Naive B cell (primary cell): ENCODE results near the gene MRPS16. TPM values are rescaled to one million over a fixed set of nuclear protein-coding genes. Genes with fewer than 3 reads are reported as not detected.

ENCODE experiments used
- ATAC-seq, 2 donors: fragments of 150-1000 bp; cut with Tn5 transposase; 2 replicates each; pipeline ENCODE4 v1.10.0; 2021; ENCODE audit warnings: low read depth in 2 of 2, mild to moderate bottlenecking in 2 of 2, moderate library complexity in 2 of 2
- DNase-seq: peaks from one replicate; pipeline ENCODE4 v3.0.0; 2022
- H3K27ac Mint-ChIP-seq, 6 donors: one replicate each; pipeline ENCODE4 v1.8.0; 2020 to 2022; ENCODE audit warnings: mild to moderate bottlenecking in 6 of 6, mixed read lengths in 6 of 6, moderate library complexity in 5 of 6, inconsistent platforms in 2 of 6
- H3K27me3 Mint-ChIP-seq, 3 donors: one replicate each; pipeline ENCODE4 v1.8.0; 2021 to 2022; ENCODE audit warnings: mixed read lengths in 3 of 3, mild to moderate bottlenecking in 1 of 3
- H3K36me3 Mint-ChIP-seq, 2 donors: one replicate each; pipeline ENCODE4 v1.8.0; 2020 to 2022; ENCODE audit warnings: mixed read lengths in 2 of 2, inconsistent platforms in 1 of 2, mild to moderate bottlenecking in 1 of 2
- H3K4me1 Mint-ChIP-seq, 3 donors: one replicate each; pipeline ENCODE4 v1.8.0; 2020 to 2022; ENCODE audit warnings: mixed read lengths in 3 of 3, inconsistent platforms in 1 of 3, mild to moderate bottlenecking in 1 of 3, moderate library complexity in 1 of 3
- H3K4me3 Mint-ChIP-seq, 8 donors: one replicate each; pipeline ENCODE4 v1.8.0; 2020 to 2022; ENCODE audit warnings: mild to moderate bottlenecking in 8 of 8, mixed read lengths in 8 of 8, moderate library complexity in 8 of 8, inconsistent platforms in 2 of 8
- H3K9me3 Mint-ChIP-seq, 7 donors: one replicate each; pipeline ENCODE4 v1.8.0; 2020 to 2022; ENCODE audit warnings: mixed read lengths in 7 of 7, mild to moderate bottlenecking in 5 of 7, inconsistent platforms in 2 of 7, moderate library complexity in 1 of 7
- polyA plus RNA-seq, 6 donors: library from polyadenylated mRNA; unstranded; fragments of 300-500 nt; fragmentation: Illumina TruSeq; gene quantifications; one replicate each; pipeline ENCODE4 v1.2.3, GENCODE V29; 2021; ENCODE audit warnings: low read depth in 6 of 6

Gene MRPS16
- polyA plus RNA-seq, 6 donors from 2014 or later = 80.9 to 120 (median 99.7) TPM

DNA sequence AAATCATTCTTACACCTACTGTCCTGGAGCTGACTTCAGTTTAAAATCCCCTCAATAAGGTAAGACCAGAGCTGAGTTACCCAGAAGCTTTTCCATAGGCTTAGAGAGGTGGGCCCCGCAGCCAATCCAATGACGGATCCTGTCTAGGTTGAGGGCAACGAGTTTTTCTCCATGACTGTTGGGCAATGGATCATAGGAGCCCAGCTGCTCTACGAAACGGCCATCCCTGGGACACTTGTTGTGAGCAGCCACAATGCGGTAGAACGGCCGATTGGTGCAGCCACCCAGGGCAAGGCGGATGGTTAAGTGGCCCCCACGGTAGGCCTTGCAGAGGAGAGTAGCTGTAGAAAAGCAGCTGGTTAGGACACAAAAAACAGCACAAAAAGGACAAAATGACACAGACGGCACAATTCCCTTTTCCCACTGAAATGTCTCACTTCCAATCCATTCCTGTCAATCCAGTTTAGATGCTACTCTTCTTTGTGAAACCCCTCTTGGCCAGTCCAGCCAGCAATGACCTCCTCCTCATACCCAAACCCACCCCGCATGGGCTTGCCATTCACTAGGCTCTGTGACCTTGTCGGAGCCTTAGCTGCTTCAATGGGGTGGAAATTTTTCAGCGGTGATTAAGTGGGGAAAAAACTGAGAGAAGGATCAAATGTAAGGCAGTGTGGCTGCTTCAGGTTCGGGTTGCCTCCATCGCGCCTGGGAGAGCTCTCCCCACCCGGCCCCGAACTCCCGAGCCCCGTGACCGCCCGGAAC, 580 bp downstream of the MRPS16 start:
- no peak for DNase-seq
- peak in 1 of 2 donors; percentile 46 for ATAC-seq
- Mint-ChIP-seq H3K4me3 (peak overlapping the region; percentile 96 to 99 (median 98)), H3K4me1 (peaks cover 10 to 52% (median 38%) of the 10 kb centered on the region in 3 donors), H3K9me3 (no peaks in the 10 kb centered on the region), H3K36me3 (no peaks in the 10 kb centered on the region), H3K27me3 (no peaks in the 10 kb centered on the region), H3K27ac (peak overlapping the region; percentile 89 to 98 (median 96))

DNA sequence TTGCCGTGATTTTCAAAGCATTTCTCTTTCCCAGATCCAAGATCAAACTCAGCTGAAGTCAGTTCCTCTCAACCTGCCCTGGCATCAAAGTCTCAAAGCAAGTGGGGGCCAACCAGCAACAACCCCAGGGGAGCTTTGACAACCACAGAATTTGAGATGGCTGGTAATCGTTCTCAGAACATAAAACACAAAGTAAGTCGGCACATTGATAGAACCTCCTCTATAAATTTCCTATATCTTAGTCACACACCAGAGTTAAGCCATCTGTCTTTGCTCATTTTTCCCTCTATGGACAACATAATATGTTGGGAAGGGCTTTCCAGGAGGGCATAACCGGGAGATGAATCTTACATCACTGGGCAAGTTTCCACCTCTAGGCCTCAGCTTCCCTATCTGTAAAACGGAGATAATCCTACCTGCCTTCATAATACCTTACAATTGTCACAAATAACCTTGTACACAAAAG, 4.2 kb downstream of the MRPS16 start:
- H3K4me1 Mint-ChIP-seq = peaks cover 15 to 82% (median 53%) of the 10 kb centered on the region in 3 donors
- DNase-seq (no peak), ATAC-seq (no peak)
- H3K36me3 Mint-ChIP-seq = peaks cover 0 to 3% of the 10 kb centered on the region in 2 donors
- no peaks in the 10 kb centered on the region for H3K27me3 Mint-ChIP-seq
- H3K9me3 Mint-ChIP-seq = no peaks in the 10 kb centered on the region
- peak overlapping the region in 6 of 8 donors; percentile 22 to 96 (median 95) for H3K4me3 Mint-ChIP-seq
- H3K27ac Mint-ChIP-seq = peak overlapping the region; percentile 12 to 93 (median 82)

DNA sequence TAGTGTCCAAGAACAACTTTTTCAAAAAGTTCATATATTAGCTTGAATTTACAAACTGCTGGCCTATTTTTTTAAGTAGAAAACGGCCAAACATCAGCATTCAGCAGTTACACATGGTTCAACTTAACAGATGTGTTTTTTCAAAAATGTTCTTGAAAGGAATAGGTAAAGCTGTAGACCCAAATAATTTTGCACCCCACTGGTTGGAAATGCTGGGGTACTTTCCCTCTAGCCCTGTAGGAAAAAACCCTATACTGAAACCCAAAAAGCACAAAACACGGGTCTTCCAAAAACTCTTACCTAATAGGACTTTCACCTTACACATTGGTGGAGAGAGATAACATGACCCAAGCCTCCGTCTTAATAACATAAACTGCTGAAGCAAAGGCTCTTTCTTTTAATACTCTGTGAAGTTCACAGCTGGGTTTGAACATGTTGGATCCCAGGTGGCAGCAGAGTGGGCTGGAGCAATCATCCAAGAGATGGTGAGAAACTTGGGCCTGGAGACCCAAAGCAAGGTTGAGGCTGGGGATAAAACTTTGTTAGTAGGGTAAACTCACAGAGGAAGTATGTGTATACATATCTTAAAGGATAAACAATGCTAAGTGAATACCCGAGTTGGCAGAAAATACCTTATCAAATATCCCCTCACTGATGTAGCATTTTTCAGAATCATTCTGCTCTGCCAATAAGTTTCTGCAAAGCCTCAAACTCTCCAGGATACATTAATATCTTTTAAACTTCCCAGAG, 4.8 kb downstream of the MRPS16 start:
- DNase-seq (no peak), ATAC-seq (no peak)
- peak overlapping the region; percentile 88 to 98 (median 96) for H3K27ac Mint-ChIP-seq
- peak overlapping the region; percentile 90 to 99 (median 96) for H3K4me3 Mint-ChIP-seq
- H3K27me3 Mint-ChIP-seq = no peaks in the 10 kb centered on the region
- peaks cover 15 to 76% (median 50%) of the 10 kb centered on the region in 3 donors for H3K4me1 Mint-ChIP-seq
- H3K36me3 Mint-ChIP-seq = peaks cover 0 to 5% of the 10 kb centered on the region in 2 donors
- H3K9me3 Mint-ChIP-seq = no peaks in the 10 kb centered on the region

DNA sequence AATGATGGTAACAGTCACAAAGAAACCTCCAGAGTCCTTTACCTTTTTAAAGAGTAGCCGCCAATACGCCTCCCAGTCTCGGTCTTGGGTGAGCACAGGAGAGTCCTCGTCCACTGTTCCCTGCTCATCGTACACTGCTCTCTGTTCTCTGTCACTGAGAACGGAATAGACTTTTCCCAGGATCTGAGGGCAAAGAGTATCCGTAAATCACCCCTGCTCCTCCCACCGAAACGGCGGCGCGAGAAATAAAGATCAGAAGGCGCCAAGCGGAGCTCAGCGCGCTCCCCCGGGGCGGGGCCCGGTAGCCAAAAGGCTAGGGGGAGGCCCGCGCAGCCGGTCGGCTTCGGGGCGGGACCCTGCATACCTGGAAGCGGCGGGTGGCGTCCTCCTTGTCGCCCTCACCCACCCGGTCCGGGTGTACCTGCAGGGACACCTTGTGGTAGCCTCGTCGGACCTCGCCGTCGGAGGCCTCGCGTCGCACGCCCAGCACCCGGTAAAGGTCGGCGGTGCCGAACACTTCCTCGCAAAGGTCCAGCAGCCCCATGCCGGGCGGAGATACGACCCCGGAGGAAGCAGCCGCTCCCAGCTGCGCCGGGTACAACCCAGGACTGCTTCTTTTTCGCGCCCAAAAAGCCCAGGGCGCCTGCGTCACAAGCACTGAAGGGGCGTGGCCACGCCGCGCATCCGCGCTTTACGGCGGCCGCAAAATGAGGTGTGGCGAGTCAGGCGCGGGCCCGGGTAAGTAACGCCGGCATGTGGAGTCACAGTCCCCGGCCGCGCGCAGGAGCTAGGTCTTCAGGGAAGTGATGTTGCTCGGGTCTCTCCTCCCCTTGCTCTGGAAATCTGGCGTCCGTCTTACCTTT, 5.6 kb downstream of the MRPS16 start, which contains the start of gene DNAJC9:
DNAJC9 (minus strand) TSS at position 610 of the 863 bp plus-strand sequence; CDS start at position 544, 66 bp downstream.
- Mint-ChIP-seq H3K36me3 (peaks cover 0 to 5% of the 10 kb centered on the region in 2 donors), H3K9me3 (no peaks in the 10 kb centered on the region), H3K4me3 (peak within 1 kb of the TSS; percentile 90 to 99 (median 96)), H3K27me3 (no peaks in the 10 kb centered on the region), H3K4me1 (peaks cover 12 to 70% (median 44%) of the 10 kb centered on the region in 3 donors), H3K27ac (peak within 1 kb of the TSS; percentile 88 to 98 (median 96))
- DNase-seq (peak; percentile 95), ATAC-seq (peak; percentile 81 to 85)

DNA sequence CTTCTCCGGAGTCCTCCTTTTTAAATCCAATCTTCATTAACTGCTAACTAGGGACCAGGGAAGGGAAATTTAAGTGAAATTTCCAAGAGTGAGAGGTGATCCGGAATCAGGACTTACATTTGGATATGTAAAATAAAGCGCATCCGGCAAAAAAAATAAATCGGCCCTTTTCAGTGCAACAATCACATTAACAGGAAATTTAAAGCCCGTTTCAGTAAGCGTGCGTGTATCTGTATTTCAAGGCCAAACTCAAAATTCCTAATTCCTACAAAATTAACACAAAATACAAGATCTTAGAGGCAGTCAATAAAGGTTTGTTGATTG, 6.2 kb downstream of the MRPS16 start:
- Mint-ChIP-seq H3K36me3 (peaks cover 0 to 5% of the 10 kb centered on the region in 2 donors), H3K4me1 (peaks cover 10 to 64% (median 39%) of the 10 kb centered on the region in 3 donors), H3K9me3 (no peaks in the 10 kb centered on the region), H3K4me3 (peak overlapping the region; percentile 90 to 99 (median 96)), H3K27me3 (no peaks in the 10 kb centered on the region), H3K27ac (peak overlapping the region; percentile 88 to 98 (median 96))
- no peak for DNase-seq
- no peak for ATAC-seq

DNA sequence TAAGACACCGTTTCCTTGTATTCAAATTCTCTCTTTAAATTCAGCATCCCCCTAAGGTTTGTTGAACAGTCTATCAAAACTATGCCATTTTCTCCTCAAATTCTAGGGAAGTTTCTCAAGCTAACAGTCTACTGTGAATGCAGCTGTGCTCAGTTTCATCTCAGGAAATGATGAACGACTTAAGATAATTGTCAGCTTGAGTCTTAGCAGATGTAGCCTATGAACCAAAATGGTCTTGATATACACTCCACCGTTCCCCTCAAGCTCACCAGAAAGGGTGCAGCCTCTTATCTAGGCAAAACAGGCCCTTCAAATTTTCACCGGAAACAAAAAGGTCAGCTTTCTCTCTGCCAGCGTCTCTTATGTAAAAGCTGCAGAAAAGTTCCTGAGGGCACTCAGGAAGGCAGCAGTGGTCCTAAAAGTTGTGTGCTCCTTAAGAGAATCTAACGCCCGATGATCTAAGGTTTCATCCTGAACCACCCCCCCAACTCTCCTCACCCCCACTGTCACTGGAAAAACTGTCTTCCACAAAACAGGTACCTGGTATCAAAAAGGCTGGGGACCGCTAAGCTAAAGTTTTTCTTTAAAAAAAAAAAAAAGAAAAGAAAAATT, 7.5 kb downstream of the MRPS16 start:
- Mint-ChIP-seq H3K27me3 (no peaks in the 10 kb centered on the region), H3K9me3 (no peaks in the 10 kb centered on the region), H3K27ac (peak overlapping the region in 3 of 6 donors; percentile 28 to 82 (median 42)), H3K4me1 (peaks cover 6 to 52% (median 29%) of the 10 kb centered on the region in 3 donors), H3K4me3 (peak overlapping the region in 3 of 8 donors; percentile 18 to 96 (median 20)), H3K36me3 (peaks cover 0 to 5% of the 10 kb centered on the region in 2 donors)
- DNase-seq (no peak), ATAC-seq (no peak)

DNA sequence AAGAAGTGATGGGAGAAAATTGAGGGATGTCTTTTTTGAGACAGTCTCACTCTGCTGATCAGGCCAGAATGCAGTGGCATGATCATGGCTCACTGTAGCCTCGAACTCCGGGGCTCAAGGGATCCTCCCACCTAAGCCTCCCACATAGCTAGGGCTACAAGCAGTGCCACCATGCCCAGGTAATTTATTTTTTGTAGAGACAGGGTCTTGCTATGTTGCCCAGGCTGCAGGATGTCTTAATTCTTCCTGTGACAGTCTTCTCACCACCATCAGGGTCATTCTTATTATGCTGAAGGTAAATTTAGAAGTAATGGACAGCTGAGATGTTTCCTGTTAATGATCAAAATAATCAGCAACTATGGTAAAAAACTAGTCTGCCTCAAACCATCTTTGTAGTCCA, 12.5 kb downstream of the MRPS16 start:
- Mint-ChIP-seq H3K9me3 (no peaks in the 10 kb centered on the region), H3K27me3 (no peaks in the 10 kb centered on the region), H3K27ac (peak overlapping the region in 1 of 6 donors; percentile 26), H3K36me3 (peaks cover 0 to 5% of the 10 kb centered on the region in 2 donors), H3K4me1 (peaks cover 0 to 14% (median 5%) of the 10 kb centered on the region in 3 donors), H3K4me3 (no peak overlapping the region)
- DNase-seq = no peak
- ATAC-seq = no peak

DNA sequence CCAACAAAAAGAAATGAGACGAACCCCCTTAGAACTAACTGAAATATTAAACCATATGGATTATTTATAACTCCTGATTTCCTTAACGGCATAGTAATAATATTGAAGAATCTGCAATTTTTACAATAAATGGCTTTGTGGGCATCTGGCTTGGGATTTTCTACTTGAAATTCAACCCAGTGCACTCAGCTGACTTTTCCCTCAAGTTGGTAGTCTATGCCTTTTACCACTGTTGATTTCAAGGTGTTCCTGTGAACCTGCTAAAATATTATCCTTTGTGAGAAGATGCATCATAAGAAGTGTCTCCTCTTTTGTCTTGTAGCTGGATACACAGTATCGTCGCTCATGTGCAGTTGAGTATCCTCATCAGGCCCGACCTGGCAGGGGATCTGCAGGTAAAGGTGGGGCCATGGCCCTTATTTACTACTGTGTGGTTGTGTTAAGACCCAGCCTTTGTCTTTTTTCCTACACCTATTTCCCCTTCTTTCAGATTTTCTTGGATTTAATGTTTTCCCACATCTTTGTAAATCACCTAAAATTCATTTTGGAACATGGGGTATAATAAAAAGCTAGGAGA, 13.4 kb downstream of the MRPS16 start:
- Mint-ChIP-seq H3K9me3 (no peaks in the 10 kb centered on the region), H3K36me3 (peaks cover 0 to 5% of the 10 kb centered on the region in 2 donors), H3K4me3 (no peak overlapping the region), H3K27ac (no peak overlapping the region), H3K4me1 (peaks cover 0 to 7% (median 0%) of the 10 kb centered on the region in 3 donors), H3K27me3 (no peaks in the 10 kb centered on the region)
- DNase-seq (no peak), ATAC-seq (no peak)

DNA sequence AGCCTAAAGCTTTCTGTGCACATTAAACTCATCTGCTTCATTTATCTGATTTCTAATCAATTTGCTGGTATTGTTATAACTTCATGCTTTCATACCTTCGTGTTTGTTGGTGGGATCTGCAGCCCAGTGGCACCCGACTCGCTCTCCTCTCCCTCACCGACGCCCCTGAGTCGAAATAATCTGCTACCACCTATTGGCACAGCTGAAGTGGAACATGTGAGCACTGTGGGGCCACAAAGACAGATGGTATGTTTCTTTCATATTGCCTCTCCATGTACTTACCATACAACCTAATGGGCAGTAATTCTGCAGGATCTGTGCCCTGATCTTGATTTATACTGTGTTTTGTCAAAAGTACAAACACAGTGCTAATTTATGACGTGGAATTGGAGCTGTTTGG, 17.7 kb downstream of the MRPS16 start:
- Mint-ChIP-seq H3K36me3 (peaks cover 0 to 10% of the 10 kb centered on the region in 2 donors), H3K4me3 (no peak overlapping the region), H3K9me3 (no peaks in the 10 kb centered on the region), H3K27ac (peak overlapping the region in 3 of 6 donors; percentile 16 to 32 (median 21)), H3K27me3 (no peaks in the 10 kb centered on the region), H3K4me1 (peaks cover 0 to 2% (median 0%) of the 10 kb centered on the region in 3 donors)
- no peak for DNase-seq
- no peak for ATAC-seq

DNA sequence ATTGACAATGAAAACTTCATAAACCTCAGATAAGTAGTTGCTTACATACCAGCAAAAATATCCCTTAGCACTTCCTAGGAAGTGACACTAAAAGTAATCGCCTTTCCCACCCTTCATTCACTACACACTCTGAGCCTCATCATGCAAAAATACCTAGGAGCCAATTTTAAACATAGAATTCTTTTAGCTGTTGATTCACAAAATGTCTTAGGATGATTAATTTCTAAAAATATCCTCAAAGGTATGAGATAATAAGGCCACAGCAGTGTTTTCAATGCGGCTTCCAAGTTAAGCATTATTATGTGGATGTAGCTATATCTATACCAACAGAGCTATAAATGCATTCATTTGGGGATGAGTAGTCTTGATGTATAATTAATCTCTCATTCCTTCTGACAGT, 18.6 kb downstream of the MRPS16 start:
- no peak overlapping the region for H3K27ac Mint-ChIP-seq
- ATAC-seq = no peak
- no peak for DNase-seq
- H3K36me3 Mint-ChIP-seq = peaks cover 0 to 10% of the 10 kb centered on the region in 2 donors
- peaks cover 0 to 2% (median 0%) of the 10 kb centered on the region in 3 donors for H3K4me1 Mint-ChIP-seq
- H3K4me3 Mint-ChIP-seq = no peak overlapping the region
- H3K9me3 Mint-ChIP-seq = no peaks in the 10 kb centered on the region
- H3K27me3 Mint-ChIP-seq = no peaks in the 10 kb centered on the region

DNA sequence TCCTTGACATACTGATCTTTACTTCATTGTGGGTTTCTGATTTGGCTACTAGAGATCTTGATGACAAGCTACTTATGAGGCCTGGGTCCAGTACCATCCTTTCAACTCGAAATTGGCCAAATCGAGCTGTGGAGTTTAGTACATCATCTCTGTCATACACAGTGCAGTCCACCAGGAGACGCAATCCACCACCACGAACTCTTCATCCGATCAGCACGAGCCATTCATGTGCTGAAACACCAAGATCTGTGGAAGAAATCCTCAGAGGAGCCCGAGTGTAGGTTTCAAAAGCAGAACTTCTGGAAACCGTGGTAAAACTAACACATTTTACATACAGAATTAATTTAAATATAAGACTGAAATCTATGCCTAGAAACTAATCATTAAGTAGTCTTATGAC, 19.6 kb downstream of the MRPS16 start:
- H3K27me3 Mint-ChIP-seq = no peaks in the 10 kb centered on the region
- ATAC-seq (no peak), DNase-seq (no peak)
- no peak overlapping the region for H3K4me3 Mint-ChIP-seq
- H3K9me3 Mint-ChIP-seq = no peaks in the 10 kb centered on the region
- peak overlapping the region in 1 of 6 donors; percentile 47 for H3K27ac Mint-ChIP-seq
- H3K4me1 Mint-ChIP-seq = peaks cover 0 to 2% (median 0%) of the 10 kb centered on the region in 3 donors
- H3K36me3 Mint-ChIP-seq = peaks cover 0 to 10% of the 10 kb centered on the region in 2 donors

DNA sequence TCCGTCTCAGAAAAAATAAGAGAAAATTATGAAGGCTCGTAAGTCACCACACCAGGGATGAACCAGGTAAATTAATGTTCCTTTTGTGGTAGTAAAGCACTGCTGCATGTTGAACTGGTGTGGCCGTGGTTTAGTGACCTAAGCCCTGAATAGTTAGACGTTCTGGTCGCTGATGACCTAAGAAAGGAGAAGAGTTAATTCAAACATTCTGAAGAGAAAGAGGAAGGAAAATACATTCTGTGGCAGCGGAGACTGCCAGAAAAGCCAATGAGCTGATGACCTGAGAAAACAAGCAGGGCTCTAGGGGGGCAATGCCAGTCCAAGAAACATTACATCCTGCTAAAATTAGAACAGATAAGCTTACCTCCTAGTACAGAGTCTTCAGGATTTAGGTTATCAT, 22.9 kb downstream of the MRPS16 start:
- Mint-ChIP-seq H3K4me1 (peaks cover 0 to 2% (median 0%) of the 10 kb centered on the region in 3 donors), H3K36me3 (peaks cover 0 to 10% of the 10 kb centered on the region in 2 donors), H3K27me3 (no peaks in the 10 kb centered on the region), H3K27ac (peak overlapping the region in 3 of 6 donors; percentile 12 to 59 (median 12)), H3K9me3 (no peaks in the 10 kb centered on the region), H3K4me3 (no peak overlapping the region)
- no peak for ATAC-seq
- DNase-seq = no peak
